Middle frontal gyrus (tissue), 1 donor: ENCODE results near the gene RAB44.
"Not testable (repeated sequence)": the region's sequence is repeated elsewhere in the genome, so short reads cannot be mapped to it uniquely, and the experiment has no call there.

Source experiments
- DNase-seq: peaks from one replicate; pipeline ENCODE4 v3.0.0-alpha.2; 2015; ENCODE audit warnings: low spot score; ENCODE audit errors: extremely low spot score

RAB44 gene

DNA sequence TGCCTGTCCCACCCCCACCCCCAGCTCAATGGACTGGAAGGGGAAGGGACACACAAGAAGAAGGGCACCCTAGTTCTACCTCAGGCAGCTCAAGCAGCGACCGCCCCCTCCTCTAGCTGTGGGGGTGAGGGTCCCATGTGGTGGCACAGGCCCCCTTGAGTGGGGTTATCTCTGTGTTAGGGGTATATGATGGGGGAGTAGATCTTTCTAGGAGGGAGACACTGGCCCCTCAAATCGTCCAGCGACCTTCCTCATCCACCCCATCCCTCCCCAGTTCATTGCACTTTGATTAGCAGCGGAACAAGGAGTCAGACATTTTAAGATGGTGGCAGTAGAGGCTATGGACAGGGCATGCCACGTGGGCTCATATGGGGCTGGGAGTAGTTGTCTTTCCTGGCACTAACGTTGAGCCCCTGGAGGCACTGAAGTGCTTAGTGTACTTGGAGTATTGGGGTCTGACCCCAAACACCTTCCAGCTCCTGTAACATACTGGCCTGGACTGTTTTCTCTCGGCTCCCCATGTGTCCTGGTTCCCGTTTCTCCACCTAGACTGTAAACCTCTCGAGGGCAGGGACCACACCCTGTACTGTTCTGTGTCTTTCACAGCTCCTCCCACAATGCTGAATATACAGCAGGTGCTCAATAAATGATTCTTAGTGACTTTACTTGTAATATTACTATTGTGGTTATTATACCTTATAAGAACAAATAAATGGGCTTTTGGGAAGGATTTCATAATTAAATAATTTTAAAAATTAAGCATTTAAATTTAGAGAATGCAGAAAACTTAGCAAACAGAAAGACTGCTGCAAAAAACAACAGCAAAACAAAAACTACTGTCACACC lies 10.7 kb upstream of the RAB44 start:
- no peak for DNase-seq

DNA sequence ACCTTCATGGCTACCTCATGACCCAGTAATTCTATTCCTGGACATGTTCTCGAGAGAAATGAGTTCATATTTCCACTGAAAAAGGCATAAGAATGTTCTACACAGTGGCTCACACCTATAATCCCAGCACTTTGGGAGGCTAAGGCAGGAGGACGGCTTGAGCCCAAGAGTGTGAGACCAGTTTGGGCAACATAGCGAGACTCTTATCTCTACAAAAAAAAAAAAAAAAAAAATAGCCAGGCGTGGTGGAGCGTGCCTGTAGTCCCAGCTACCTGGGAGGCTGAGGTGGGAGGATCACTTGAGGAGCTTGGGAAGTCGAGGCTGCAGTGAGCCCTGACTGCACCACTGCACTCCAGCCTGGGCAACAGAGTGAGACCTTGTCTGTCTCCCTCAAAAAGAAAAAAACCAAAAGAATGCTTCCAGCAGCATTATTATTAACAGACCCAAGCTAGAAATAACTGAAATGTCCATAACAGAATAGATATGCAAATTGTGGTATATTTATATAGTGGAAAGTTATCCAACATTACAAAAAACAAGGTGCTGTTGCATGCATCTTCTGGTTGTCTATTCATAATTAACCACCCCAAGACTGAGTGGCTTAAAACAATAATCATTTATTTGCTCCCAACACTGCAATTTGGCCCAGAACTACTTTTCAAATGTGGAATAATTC lies 9.4 kb upstream of the RAB44 start:
- no peak for DNase-seq

DNA sequence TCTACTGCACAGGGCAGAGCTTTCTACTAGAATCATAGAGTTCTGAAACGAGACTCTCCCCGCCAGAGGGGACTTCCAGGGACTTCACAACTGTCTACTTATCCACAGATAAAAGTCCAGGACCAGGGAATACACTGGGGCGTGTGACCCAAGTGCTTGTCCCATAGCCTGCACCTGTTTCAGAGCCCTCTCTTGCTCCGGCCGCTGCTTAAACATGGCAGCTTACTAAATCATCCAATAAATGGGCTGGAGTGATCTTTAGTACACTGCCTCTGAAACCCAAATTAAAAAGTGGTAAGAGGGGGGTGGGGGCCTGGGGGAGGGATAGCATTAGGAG lies 8.9 kb upstream of the RAB44 start:
- no peak for DNase-seq

DNA sequence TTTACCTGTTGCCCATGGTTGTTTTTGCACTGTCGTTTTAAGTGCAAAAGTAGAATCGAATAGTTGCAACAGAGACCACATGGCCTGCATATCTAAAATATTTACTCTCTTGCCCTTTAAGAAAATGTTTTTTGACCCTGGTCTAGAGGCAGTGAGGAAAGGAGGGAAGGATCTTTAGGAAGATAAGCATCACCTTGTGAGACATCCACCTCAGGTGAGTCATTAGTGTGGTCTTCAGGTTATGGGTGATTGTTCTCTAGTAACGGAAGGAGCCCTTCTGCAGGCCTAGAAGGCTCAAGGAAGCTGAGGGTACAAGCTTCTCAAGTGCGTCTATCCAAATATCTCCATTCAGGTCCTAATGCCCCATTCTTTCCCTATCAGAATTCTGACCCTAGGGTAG lies 6.6 kb upstream of the RAB44 start:
- DNase-seq = no peak

DNA sequence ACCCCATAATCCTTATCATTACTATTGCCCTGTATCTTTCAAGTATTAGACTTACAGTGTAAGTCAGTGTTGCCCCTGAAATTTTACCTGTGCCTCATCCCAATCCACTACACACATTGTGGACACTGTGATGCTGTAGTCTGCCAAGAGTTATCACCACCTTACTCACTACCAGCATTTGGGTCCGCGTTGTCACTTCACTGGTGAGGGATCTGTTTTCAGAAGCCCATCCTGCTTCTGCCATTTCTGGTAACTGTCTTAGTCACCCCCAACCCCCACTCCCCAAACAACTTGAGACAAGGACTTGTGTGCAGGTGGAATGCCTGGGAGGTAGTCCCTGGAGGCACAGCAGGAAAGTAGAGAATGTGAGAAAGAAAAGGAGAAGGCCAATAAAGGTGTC lies 6.0 kb upstream of the RAB44 start:
- no peak for DNase-seq

DNA sequence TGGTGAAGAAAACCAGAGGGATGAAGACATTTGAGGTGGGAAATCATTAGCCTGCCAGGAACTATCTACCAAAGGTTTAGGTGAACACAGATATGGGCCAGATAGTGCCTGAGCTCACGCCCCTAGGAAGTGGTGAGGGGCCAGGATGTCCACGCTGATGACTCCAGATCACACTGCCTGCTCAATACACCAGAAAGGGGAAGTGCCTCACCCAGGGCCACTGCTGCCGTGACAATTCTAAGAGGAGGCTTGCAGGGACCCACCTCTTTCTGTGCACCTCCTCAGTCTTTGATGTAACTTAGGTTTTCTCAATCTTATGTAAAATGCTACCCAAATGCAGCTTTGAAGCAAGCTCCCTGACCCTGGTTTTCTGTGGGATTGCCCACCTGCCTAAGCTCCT lies 5.4 kb upstream of the RAB44 start:
- no peak for DNase-seq

DNA sequence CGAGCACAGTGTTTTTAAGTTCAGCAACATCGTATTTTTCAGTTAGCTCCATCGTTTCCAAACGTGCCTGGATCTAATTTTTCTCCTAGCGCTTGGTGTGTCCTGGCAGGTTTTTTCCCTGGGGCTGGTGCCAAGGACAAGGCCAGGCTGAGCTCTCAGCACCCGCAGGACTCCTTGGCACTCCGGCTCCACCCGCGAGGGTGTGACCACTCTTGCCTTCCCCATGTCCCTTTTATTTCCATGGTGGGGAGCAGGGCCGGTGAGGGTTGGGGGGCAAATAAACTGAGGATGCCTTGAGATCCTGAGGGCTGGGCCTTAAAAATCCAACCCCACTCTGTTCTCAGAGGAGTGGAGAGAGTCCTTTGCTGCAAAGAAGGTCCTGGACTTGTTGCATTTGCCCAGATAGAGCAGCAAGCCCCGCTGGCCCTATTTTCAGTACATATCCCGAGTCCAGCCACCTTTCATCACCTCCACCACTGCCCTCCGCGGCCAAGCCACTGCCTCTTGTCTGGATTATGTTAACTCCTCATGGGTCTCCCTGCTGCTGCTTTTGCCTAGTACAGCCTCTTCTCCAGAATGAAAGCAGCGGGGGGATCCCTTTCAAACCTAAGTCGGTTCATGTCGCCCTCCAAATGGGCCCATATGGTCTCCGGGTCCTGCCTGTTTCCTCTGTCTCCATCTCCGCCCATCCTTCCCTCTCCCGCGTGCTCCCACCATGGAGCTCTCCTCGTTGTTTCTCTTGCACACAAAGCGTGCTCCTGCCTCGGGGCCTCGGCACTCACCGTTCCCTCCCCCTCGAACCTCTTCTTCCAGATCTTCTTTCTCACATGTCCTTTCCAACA lies 4.5 kb upstream of the RAB44 start:
- no peak for DNase-seq

DNA sequence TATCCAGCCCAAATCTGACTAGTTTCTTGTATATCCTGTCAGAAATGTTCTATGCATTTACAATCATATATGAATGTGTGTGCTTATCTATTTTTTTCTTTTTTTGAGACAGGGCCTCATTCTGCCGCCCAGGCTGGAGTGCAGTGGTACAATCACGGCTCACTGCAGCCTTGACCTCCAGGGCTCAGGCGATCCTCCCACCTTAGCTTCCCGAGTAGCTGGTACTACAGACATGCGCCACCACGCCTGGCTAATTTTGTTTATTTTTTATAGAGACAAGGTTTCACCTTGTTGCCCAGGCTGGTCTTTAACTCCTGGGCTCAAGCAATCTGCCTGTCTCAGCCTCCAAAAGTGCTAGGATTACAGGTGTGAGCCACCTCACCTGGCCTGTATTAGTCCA lies 3.0 kb upstream of the RAB44 start:
- no peak for DNase-seq

DNA sequence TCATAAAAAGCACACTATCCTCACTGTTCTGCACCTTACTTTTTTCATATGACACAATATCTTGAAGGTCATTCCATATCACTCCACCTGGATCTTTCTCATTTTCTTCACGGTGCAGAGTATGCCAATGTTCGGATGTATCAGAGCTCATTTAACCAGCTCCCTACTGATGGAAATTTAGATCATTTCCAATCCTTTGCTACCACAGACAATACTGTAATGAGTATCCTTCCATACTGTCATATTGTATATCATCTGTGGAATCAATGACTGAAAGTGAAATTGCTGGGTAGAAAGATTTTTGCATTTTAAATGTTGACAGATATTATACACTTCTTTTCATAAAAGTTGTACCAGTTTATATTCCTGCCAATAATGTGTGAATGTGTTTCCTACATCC lies 2.2 kb upstream of the RAB44 start:
- no peak for DNase-seq

DNA sequence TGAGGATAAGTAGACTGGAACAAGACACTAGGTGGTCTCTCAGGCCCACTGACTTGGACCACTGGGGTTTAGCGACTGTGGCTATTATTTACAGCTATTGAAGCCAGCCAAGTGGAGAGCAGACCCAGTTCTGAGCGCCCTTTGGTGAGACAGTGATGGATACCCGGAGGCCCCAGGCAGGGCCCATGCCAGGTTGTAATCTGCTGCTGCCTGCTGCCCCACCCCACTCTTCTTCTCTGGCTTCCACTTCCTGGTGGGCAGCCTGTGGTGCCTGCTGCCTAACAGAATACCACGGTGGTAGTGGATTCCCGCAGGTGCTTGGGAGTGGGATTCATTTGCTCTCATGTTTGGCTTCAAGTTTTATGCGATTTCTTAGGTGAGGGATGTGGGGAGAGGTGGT lies 570 bp downstream of the RAB44 start:
- DNase-seq = no peak

DNA sequence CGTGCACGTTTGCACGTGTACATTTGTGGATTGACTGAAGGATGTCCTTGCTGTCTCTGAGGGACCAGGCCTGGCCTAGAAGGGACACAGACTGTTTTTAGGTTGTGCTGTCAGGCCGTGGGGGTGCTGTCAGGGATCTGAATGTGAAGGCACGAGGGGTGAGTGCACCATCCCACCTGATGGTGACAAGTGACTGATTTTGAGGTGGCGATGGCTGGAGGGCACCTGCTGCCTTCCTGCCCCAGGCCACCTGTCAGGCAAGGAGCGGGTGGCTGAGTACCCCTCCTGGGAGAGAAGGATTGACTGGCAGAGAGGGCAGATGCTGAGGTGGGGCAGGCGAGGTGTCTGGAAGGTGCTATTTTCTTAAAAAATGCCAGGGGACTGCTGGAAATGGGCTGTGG lies 1.2 kb downstream of the RAB44 start:
- no peak for DNase-seq

DNA sequence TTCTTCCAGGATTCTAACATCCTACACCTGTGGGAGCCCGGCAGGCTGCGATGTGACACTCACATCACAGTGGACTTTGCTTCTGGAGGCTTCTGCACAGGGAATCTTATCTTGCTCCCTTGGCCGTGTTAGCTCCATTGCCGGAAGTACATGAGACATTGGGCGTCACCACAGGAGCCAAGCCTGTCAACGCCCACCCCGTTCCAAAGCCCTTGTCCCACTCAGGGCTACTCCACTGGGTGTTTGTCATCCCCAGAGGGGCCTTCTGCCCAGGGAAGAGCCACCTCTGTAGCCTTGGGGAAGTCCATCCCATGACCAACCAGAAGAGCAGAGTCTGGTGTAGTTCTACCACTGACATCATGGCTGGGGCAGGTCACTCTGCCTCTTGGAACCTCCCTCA lies 1.7 kb downstream of the RAB44 start:
- DNase-seq = no peak

DNA sequence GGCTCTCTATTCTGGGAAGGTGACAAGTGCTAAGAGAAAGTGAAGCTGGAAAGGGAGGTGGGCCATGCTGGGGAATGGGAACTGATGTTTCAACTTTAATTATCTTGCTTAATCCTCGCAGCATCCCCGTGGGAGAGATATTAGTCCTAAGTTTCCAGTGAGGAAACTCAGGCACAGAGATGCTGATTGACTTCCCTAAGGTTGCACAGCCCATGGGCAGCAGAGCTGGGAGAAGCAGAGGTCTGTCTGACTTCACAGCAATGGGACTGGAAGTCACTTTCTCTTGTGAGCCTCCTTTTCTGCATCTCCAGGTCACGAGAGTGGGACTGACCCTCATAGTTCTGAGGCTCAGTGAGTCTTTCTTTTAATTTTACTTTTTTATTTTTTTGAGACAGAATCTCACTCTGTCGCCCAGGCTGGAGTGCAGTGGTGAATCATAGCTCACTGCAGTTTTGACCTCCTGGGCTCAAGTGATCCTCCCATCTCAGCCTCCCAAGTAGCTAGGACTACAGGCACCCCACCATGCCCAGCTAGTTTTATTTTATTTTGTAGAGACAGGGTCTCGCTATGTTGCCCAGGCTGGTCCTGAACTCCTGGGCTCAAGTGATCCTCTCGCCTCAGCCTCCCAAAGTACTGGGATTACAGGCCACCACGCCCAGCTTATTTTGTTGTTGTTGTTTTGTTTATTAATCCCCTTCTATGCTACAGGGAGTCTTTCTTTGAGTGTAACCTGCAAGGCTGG lies 2.6 kb downstream of the RAB44 start:
- no peak for DNase-seq

DNA sequence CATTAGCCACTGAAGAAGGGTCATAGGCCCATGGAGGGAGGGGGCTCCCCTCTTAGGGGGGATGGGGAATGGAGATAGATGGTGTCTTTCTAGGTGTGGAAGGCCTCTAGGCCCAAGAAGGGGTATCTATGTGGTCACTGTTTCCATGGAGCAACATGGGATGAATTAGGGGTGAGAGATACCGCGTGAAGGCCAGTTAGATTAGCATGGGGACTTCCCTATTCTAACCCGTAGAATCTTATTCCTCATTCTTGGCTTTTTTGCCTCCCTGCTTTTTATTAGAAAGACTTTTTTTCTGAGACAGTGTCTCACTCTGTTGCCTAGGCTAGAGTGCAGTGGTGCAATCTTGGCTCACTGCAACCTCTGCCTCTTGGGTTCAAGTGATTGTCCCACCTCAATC lies 3.2 kb downstream of the RAB44 start:
- DNase-seq = no peak

DNA sequence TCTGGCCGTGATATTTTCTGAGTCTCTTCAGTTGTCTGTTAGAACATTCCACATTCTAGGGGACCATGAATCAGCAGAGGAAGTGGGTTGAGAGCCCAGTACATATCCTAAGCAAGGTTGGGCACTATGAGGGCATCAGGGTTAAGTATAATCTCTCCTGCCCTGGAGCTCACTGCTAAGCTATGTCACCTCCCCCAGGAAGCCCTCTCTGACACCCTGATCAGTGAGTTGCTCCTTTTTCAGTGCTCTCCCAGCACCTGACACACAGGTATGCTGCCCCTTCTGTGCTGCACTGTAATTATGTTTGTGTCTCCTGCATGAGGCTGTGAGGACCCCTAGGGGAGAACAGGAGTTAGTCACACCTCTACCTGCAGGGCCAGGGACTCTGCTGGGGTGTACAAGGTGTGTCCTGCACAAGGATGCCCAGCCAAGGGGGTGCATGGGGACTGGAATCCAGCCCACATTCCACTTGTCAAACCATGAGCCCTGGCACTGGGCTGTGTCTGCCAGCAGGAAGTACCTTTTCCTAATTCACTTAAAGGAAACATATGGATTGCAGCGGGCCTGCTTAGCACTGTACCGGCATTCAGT lies 3.9 kb downstream of the RAB44 start:
- DNase-seq = no peak

DNA sequence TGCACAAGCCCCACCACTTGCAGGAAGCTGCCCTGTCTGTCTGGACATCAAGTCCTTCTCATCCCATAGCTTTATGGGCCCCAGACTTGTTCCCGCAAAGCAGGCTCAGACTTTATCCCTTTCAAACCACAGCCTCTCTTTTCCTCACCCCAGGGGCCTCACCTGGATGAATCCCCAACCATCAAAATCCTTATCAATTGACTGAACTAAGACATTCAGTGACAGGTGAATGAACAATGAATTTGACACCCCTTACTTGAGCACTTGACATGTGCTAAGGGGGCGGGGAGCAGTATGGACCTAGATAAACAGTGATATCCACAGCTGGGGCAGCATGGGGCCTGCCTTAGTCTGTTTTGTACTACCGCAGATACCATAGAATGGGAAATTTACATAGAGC lies 5.0 kb downstream of the RAB44 start:
- DNase-seq = no peak

DNA sequence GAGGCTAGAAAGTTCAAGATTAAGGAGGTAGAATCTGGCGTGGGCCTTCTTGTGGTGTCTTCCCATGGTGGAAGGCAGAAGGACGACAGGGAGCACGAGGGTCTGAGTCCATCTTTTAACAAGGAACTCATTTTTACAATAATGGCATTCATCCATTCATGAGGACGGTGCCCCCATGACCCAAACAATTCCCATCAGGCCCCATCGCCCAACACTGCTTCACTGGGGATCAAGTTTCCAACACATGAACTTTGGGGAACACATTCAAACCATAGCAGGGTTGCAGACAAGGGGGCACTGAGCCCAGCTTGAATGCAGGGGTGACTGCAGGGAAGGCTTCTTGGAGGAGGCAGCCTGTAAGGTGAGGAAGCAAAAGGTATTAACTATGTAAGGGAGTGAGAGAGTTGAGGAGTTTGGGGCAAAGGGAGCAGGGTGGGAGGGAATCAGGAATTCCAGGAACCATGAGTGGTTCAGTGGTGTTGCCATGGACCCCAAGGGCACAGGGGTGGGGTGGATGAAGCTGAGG lies 5.5 kb downstream of the RAB44 start:
- DNase-seq = no peak

DNA sequence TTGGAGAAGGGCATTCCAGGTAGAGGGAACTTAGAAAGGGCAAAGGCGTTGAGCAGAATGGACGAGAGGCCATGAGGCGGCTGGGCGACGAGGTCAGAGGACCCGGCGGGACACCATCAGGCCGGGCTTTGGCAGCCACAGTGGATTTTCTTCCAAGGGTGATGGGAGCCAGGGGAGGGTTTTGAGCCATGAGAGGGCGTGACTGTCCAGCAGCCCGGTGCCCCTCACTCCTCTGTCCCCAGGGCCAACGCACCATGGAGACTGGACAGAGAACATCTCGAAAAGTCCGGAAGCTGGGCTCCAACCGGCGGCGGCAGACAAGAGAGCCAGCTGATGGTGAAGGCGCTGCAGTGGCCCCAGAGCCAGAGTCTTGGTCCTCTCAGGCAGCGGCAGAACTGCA lies 6.4 kb downstream of the RAB44 start:
- no peak for DNase-seq

DNA sequence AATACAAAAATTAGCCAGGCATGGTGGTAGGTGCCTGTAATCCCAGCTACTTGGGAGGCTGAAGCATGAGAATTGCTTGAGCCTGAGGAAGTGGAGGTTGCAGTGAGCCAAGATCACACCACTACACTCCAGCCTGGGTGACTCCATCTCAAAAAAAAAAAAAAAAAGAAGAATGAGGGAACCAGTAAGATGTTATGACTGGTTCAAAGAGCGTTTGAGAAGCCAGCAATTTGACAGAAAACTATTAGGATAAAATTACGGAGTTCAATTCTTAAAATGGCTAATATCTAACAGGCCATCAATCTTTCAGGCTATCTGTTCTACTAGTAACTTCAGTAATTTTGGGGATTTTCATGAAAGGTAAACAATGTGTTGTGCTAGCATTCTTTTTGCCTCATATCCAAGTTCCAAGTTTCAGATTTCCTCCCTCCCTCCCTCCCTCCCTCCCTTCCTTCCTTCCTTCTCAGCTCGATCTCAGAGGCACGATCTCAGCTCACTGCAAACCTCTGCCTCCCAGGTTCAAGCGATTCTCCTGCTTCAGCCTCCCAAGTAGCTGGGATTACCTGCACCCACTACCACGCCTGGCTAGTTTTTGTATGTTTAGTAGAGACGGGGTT lies 7.4 kb downstream of the RAB44 start:
- not testable (repeated sequence) for DNase-seq

DNA sequence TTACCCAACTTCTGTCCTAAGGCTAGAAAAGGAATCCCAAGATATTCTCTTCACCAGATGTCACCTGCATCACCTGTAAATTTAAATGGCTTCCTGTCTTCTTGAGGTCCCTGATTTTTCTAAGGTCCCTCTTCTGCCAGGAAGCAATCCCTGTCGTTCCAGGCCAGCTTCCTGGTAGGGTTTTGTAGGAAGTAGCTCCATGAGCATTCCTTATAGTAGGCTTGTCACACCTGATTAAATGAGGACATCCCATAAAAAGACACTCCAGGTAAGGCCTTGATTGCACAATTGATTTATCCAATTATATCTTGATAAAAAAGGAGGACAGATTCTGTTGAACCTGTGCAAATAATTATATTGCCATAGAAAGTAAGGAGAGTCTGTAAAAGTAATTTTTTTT lies 8.7 kb downstream of the RAB44 start:
- no peak for DNase-seq

DNA sequence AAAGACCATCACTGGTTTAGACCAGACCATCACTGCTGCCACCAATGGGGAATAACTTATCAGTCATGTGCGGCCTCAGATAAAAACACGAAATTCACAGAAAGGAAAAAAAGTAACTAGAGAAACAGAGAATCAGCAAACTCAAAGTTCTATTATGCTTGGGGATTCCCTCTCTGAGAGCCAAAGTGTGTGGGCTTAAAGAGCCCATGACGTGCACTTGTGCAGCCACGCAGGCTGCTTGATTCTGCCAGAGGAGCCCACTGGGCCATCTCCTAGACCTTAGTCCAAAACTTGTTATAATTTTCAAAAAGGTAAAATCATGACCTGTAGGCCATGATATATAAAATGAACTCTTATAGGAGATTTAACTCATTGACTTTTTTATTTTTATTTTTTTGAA lies 15.2 kb downstream of the RAB44 start:
- DNase-seq = no peak
